ELF-1 (cell line): ENCODE data around the gene ZNF282.
"Not testable (repeated sequence)": the region's sequence is repeated elsewhere in the genome, so short reads cannot be mapped to it uniquely, and the experiment has no call there.

Experiments
- DNase-seq: peaks from one replicate; pipeline ENCODE4 v3.0.0-alpha.2; 2016; ENCODE audit warnings: low read depth, low spot score

Gene ZNF282

DNA sequence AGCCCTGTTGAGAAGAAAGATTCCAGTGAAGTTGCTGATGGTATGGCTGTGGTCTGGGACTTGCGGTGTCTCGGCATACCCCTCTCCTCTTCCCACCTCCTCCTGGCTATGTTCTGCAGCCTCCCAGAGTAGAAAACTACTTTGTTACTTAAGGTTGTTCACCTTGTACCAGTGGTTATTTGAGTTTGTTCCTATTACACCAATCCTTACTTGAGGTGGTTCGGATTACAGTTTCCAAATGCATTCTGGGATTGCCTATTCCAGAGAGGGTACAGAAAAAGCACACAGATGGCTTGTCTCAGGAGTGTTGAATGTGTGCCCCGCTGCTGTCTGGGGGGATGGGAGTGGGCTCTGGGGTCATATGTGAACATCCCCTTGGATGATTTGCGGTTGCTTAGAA lies 59.8 kb downstream of the ZNF282 start:
- DNase-seq = no peak

DNA sequence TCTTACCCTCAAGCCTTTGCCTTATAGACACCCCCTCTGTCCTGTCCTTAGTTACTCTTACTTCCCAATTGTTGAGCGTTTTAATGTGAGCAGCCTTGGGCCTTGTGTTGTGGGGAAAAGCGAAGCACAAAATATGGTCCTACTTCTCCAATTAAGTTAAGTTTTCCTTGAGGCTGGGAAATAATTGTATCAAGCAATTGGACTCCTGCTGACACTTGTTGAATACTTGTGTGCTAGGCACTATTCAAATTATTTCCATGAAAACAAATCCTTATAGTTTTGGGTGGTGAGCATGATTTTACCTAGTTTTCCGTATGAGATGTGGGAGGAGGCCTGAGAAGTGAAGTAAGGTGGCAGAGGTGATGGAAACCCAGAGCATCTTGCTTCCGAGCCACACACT lies 61.2 kb downstream of the ZNF282 start:
- DNase-seq = no peak

DNA sequence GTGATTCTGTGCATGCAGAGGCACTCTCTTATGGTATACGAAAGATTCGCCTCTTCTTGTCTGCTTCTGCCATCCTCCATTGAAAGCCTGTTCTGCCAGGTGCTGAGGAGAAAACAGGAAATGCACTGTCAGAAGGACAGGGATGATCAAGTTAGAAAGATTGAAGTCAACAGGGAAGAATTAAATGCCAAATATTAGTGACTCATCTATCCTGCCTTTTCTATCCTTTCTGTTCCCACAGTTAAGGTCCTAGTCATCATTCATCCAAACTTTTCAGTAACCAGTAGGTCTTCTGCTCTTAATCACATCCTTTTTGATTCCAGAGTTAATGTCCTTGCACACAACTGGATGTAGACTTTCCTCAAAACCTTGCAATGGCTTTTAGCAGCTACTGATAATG lies 61.8 kb downstream of the ZNF282 start:
- no peak for DNase-seq

DNA sequence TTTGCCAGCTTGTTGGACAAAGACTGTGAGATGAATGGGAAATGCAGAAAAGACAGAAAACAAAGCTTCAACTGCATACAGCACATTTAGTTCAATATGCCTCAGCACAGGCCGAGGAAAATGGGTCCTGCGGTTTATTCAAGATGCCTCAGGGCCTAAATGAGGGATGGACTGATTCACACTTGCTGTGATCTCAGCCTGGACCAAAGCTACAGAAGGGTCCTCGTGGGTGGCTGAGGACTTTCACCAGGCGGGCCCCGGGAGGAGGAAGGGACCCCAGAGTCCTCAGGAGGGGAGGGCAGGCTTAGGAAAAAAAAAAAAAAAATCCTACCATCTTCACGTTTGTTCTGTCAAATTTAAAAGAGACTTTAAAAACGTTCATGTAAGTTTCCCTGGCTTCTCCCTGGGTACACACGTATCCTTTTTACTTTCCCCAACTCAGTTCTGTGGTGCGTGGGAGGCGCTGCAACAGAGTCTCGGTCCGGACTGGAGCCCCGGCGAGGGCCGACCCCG lies 66.0 kb downstream of the ZNF282 start:
- DNase-seq = peak; percentile 50

DNA sequence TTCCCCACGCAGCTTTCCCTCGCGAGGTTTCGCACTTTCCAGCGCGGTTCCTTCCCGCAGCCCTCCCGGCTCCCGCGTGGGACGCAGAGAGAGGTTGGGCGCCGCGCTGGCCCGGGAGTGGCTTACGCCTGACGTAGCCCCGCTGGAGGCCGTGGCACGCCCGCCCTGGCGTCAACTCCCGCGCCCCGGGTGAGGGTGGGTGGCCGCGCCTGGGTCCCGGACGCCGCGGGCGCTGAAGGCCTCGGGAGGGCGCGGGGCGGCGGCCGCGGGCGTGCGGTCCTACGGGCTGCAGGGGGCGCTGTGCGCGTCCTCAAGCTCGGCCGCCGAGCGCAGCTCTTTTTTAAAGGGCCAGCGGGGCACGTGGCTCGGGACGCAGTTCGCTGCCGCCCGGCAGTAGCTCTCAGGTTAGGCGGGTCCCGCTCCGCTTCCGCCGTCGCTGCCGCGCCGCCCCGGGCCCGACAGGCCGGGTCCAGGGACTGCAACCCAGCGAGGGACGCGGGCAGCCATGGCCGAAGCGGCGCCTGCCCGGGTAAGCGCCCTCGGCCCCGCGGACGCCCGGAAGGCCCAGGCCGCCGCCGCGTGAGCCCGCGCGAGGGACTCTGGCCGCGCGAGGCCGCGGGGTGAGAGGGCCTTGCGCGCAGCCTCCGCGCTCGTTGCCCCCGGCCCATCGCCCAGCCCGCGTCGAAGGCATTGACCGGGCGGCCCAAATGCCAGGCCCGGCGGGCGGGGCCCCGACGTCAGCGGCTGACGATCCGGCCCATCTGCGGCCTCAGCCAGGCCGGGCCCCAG lies 66.7 kb downstream of the ZNF282 start, which contains the start of gene ZNF783:
Gene ZNF783, plus strand, starts transcription at position 368 of the 789 bp plus-strand sequence. Its CDS starts 138 bp downstream, at position 506.
- DNase-seq = peak; percentile 86

DNA sequence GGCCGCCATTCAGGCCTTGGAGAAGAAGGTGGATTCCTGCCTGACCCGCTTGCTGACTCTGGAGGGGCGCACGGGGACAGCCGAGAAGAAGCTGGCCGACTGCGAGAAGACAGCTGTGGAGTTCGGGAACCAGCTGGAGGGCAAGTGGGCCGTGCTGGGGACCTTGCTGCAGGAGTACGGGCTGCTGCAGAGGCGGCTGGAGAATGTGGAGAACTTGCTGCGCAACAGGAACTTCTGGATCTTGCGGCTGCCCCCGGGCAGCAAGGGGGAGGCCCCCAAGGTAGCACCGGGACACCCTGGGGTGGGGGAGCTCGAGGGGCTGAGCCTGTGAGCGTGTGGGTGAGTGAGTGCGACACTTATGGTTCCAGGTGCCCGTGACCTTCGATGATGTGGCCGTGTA lies 71.1 kb downstream of the ZNF282 start:
- no peak for DNase-seq

DNA sequence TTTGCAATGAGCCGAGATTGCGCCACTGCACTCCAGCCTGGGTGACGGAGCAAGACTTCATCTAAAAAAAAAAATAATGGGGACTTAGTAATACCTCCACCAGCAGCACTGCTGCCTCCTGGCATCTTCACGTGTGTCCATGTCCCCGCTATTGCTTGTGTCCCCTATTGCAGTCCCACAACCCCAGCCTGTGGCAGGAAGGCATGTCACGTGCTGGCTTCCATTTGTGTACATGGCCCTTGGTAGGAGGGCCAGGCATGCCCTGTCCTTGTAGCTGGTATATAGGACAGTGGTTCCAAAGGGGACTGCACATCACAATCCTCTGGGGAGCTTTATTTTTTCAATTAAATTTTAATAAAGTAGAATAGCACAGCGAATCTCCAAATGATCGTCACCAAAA lies 72.4 kb downstream of the ZNF282 start:
- DNase-seq = no peak

DNA sequence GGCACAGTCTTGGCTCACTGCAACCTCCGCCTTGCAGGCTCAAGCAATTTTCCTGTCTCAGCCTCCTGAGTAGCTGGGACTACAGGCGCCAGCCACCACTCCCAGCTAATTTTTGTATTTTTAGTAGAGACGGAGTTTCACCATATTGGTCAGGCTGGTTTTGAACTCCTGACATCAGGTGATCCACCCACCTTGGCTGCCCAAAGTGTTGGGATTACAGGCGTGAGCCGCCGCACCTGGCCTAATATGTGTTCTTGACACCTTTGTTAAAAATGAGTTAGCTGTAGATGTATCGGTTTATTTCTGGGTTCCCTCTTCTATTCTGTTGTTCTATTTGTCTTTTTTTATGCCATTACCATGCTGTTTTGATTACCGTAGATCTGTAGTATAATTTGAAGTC lies 79.1 kb downstream of the ZNF282 start:
- not testable (repeated sequence) for DNase-seq
